H9 (cell line): ENCODE results near the gene FBL. TPM values are rescaled to one million over a fixed set of nuclear protein-coding genes. Genes with fewer than 3 reads are reported as not detected.

ENCODE experiments used
- DNase-seq: peaks from one replicate; pipeline ENCODE4 v3.0.0-alpha.2; 2017
- H2AFZ ChIP-seq: one replicate; pipeline ENCODE4 v1.6.1; 2013; ENCODE audit warnings: mild to moderate bottlenecking, low read length, control low read depth, moderate library complexity
- H2AK5ac ChIP-seq: 2 replicates; pipeline ENCODE4 v1.6.1; 2013; ENCODE audit warnings: low read length, control low read depth, mixed read lengths; ENCODE audit not compliant: insufficient read length
- H2BK120ac ChIP-seq: one replicate; pipeline ENCODE4 v1.6.1; 2013; ENCODE audit warnings: low read depth, mild to moderate bottlenecking, low read length, control low read depth, inconsistent platforms; ENCODE audit not compliant: poor library complexity, severe bottlenecking
- H2BK12ac ChIP-seq: 2 replicates; pipeline ENCODE4 v1.6.1; 2013; ENCODE audit warnings: low read length, control low read depth, mixed read lengths, low read depth; ENCODE audit not compliant: insufficient read length
- H2BK15ac ChIP-seq: 2 replicates; pipeline ENCODE4 v1.6.1; 2013; ENCODE audit warnings: low read depth, low read length, control low read depth
- H2BK20ac ChIP-seq: one replicate; pipeline ENCODE4 v1.6.1; 2013; ENCODE audit warnings: low read depth, mild to moderate bottlenecking, low read length, control low read depth, inconsistent platforms; ENCODE audit not compliant: poor library complexity, severe bottlenecking
- H2BK5ac ChIP-seq: 2 replicates; pipeline ENCODE4 v1.6.1; 2013; ENCODE audit warnings: low read length, control low read depth, mixed read lengths; ENCODE audit not compliant: insufficient read length
- H3K14ac ChIP-seq: 2 replicates; pipeline ENCODE4 v1.6.1; 2013; ENCODE audit warnings: low read length, control low read depth; ENCODE audit not compliant: insufficient read depth
- H3K18ac ChIP-seq: 2 replicates; pipeline ENCODE4 v1.6.1; 2013; ENCODE audit warnings: low read depth, mild to moderate bottlenecking, mixed read lengths, low read length, control low read depth; ENCODE audit not compliant: insufficient read length
- H3K23ac ChIP-seq: 2 replicates; pipeline ENCODE4 v1.6.1; 2013; ENCODE audit warnings: low read length, control low read depth, mixed read lengths, low read depth; ENCODE audit not compliant: insufficient read length
- H3K23me2 ChIP-seq: 2 replicates; pipeline ENCODE4 v1.6.1; 2013; ENCODE audit warnings: low read depth, mild to moderate bottlenecking, mixed read lengths, low read length, control low read depth; ENCODE audit not compliant: insufficient read length, poor library complexity, severe bottlenecking
- H3K27ac ChIP-seq: 2 replicates; pipeline ENCODE4 v1.5.1; 2013; ENCODE audit warnings: low read length, control low read depth, mixed read lengths, low read depth; ENCODE audit not compliant: insufficient read length
- H3K27me3 ChIP-seq: 2 replicates; pipeline ENCODE4 v1.6.1; 2013; ENCODE audit warnings: low read length, control low read depth, inconsistent platforms; ENCODE audit not compliant: insufficient read depth
- H3K4ac ChIP-seq: 2 replicates; pipeline ENCODE4 v1.6.1; 2013; ENCODE audit warnings: low read depth, mild to moderate bottlenecking, control low read depth, inconsistent platforms, low read length, moderate library complexity
- H3K4me1 ChIP-seq: 2 replicates; pipeline ENCODE4 v1.6.1; 2013; ENCODE audit warnings: low read length, control low read depth, inconsistent platforms; ENCODE audit not compliant: insufficient read depth
- H3K4me2 ChIP-seq: 2 replicates; pipeline ENCODE4 v1.6.1; 2013; ENCODE audit warnings: low read length, control low read depth, mixed read lengths; ENCODE audit not compliant: insufficient read length, insufficient read depth
- H3K56ac ChIP-seq: 2 replicates; pipeline ENCODE4 v1.6.1; 2013; ENCODE audit warnings: low read depth, mild to moderate bottlenecking, mixed read lengths, low read length, control low read depth; ENCODE audit not compliant: insufficient read length
- H3K79me1 ChIP-seq: 2 replicates; pipeline ENCODE4 v1.6.1; 2013; ENCODE audit warnings: low read depth, mild to moderate bottlenecking, moderate library complexity, low read length, control low read depth, inconsistent platforms; ENCODE audit not compliant: insufficient read depth, poor library complexity, severe bottlenecking
- H3K79me2 ChIP-seq: 2 replicates; pipeline ENCODE4 v1.6.1; 2013; ENCODE audit warnings: low read length, control low read depth, inconsistent platforms; ENCODE audit not compliant: insufficient read depth
- H3K9ac ChIP-seq: 2 replicates; pipeline ENCODE4 v1.6.1; 2013; ENCODE audit warnings: low read length, control low read depth, mixed read lengths; ENCODE audit not compliant: insufficient read length; ENCODE audit errors: extremely low read depth
- H3K9me3 ChIP-seq: one replicate; pipeline ENCODE4 v1.6.1; 2013; ENCODE audit warnings: low read depth, low read length, inconsistent platforms; ENCODE audit not compliant: control insufficient read depth
- H3T11ph ChIP-seq: one replicate; pipeline ENCODE4 v1.6.1; 2013; ENCODE audit warnings: mild to moderate bottlenecking, low read length, control low read depth, inconsistent platforms
- H4K20me1 ChIP-seq: one replicate; pipeline ENCODE4 v1.6.1; 2013; ENCODE audit not compliant: control insufficient read depth, insufficient read length, insufficient read depth
- H4K5ac ChIP-seq: 2 replicates; pipeline ENCODE4 v1.6.1; 2013; ENCODE audit warnings: low read depth, mild to moderate bottlenecking, mixed read lengths, low read length, control low read depth; ENCODE audit not compliant: insufficient read length
- H4K8ac ChIP-seq: replicated peaks from 2 replicates; pipeline ENCODE4 v1.6.1; 2013; ENCODE audit warnings: low read length, control low read depth, mixed read lengths, low read depth; ENCODE audit not compliant: insufficient read length
- H4K91ac ChIP-seq: 2 replicates; pipeline ENCODE4 v1.6.1; 2013; ENCODE audit warnings: low read depth, mild to moderate bottlenecking, moderate library complexity, mixed read lengths, low read length, control low read depth; ENCODE audit not compliant: insufficient read length
- H3K27ac Mint-ChIP-seq, 3 experiments: 2 replicates in 2 of 3; 3 replicates in 1 of 3; pipeline ENCODE4 v1.8.0; 2020 to 2021; ENCODE audit warnings: mixed read lengths in 3 of 3, mild to moderate bottlenecking in 1 of 3, moderate library complexity in 1 of 3
- H3K27me3 Mint-ChIP-seq: 2 replicates; pipeline ENCODE4 v1.8.0; 2021; ENCODE audit warnings: low read depth, mild to moderate bottlenecking, moderate library complexity, mixed read lengths
- H3K36me3 Mint-ChIP-seq, 3 experiments: 2 replicates in 2 of 3; 3 replicates in 1 of 3; pipeline ENCODE4 v1.8.0; 2020 to 2021; ENCODE audit warnings: low read depth in 3 of 3, mixed read lengths in 3 of 3; ENCODE audit not compliant: insufficient read depth in 1 of 3
- H3K4me1 Mint-ChIP-seq, 2 experiments: 2 replicates each; pipeline ENCODE4 v1.8.0; 2020; ENCODE audit warnings: mixed read lengths in 2 of 2
- H3K4me3 Mint-ChIP-seq, 2 experiments: 2 replicates in 1 of 2; 3 replicates in 1 of 2; pipeline ENCODE4 v1.8.0; 2020 to 2021; ENCODE audit warnings: mild to moderate bottlenecking in 2 of 2, mixed read lengths in 2 of 2, moderate library complexity in 1 of 2
- H3K9me3 Mint-ChIP-seq, 2 experiments: 2 replicates in 1 of 2; 3 replicates in 1 of 2; pipeline ENCODE4 v1.8.0; 2020; ENCODE audit warnings: mild to moderate bottlenecking in 2 of 2, mixed read lengths in 2 of 2, moderate library complexity in 1 of 2
- WGBS: extraction: QIAGEN DNeasy Blood & Tissue Kit; methylation state at CpG from one replicate; pipeline ENCODE4 v1.1.7; 2013; ENCODE audit warnings: missing lambda C conversion rate, low lambda C conversion rate, mixed read lengths; ENCODE audit not compliant: insufficient read length; ENCODE audit errors: extremely low coverage; 5-methylcytosine and 5-hydroxymethylcytosine counted together
- total RNA-seq: library from RNA; stranded (reverse); gene quantifications from 2 replicates; pipeline ENCODE4 v1.2.1, GENCODE V29; 2021
- TF ChIP-seq, protein P1 (sequence below): fragments of 200-600 bp; sonication (generic); conservative IDR thresholded peaks from 3 replicates; pipeline ENCODE4 v1.8.0; 2021; ENCODE audit warnings: antibody characterized with exemption, mild to moderate bottlenecking

FBL gene
- total RNA-seq, 1 experiment from 2014 or later: 625 TPM

DNA sequence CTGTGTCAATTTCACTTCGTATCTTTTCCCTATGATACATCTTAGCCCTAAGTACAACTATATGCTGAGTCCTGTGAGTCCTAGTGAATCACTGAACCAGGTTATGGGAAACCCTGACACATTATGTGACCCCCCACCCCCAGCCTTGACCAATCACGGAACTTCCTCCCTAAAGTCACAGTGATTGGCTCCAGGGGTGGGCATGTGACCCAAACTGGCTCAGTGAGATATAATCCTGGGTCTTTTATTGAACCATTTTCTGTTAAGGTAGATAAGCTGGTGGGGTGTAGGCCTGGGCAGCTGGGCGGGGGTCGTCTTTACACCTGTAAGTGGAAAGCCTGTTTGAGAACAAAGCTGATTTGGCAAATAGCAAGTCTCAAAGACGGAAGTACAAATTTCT, 19.8 kb upstream of the FBL start:
- no peak overlapping the region for H3K4me3 Mint-ChIP-seq
- Histone ChIP-seq H2AK5ac (no peak overlapping the region), H3K56ac (no peak overlapping the region), H3K14ac (no peak overlapping the region), H3K79me1 (no peaks in the 10 kb centered on the region), H3T11ph (no peak overlapping the region), H2BK15ac (no peak overlapping the region), H2BK12ac (no peak overlapping the region), H2AFZ (no peak overlapping the region), H3K18ac (no peak overlapping the region), H3K79me2 (no peaks in the 10 kb centered on the region), H4K5ac (no peak overlapping the region), H3K27ac (no peak overlapping the region), H4K91ac (no peak overlapping the region), H3K27me3 (no peaks in the 10 kb centered on the region), H3K23me2 (no peaks in the 10 kb centered on the region), H3K23ac (no peak overlapping the region), H3K4me1 (no peaks in the 10 kb centered on the region), H3K4me2 (no peak overlapping the region), H4K8ac (no peak overlapping the region), H4K20me1 (no peaks in the 10 kb centered on the region), H3K9ac (no peak overlapping the region), H3K9me3 (no peaks in the 10 kb centered on the region), H2BK5ac (no peak overlapping the region), H3K4ac (no peak overlapping the region), H2BK120ac (no peak overlapping the region), H2BK20ac (no peak overlapping the region)
- H3K36me3 Mint-ChIP-seq: no peaks in the 10 kb centered on the region
- H3K27ac Mint-ChIP-seq: no peak overlapping the region
- DNase-seq: no peak
- H3K27me3 Mint-ChIP-seq: peaks cover 20% of the 10 kb centered on the region
- H3K4me1 Mint-ChIP-seq: peaks cover 7 to 8% of the 10 kb centered on the region in 2 experiments
- H3K9me3 Mint-ChIP-seq: no peaks in the 10 kb centered on the region; a peak in 1 of 5 replicates
- no CpG with 5 or more reads among the region's 5 CpGs for WGBS
- TF ChIP-seq, protein P1, sequence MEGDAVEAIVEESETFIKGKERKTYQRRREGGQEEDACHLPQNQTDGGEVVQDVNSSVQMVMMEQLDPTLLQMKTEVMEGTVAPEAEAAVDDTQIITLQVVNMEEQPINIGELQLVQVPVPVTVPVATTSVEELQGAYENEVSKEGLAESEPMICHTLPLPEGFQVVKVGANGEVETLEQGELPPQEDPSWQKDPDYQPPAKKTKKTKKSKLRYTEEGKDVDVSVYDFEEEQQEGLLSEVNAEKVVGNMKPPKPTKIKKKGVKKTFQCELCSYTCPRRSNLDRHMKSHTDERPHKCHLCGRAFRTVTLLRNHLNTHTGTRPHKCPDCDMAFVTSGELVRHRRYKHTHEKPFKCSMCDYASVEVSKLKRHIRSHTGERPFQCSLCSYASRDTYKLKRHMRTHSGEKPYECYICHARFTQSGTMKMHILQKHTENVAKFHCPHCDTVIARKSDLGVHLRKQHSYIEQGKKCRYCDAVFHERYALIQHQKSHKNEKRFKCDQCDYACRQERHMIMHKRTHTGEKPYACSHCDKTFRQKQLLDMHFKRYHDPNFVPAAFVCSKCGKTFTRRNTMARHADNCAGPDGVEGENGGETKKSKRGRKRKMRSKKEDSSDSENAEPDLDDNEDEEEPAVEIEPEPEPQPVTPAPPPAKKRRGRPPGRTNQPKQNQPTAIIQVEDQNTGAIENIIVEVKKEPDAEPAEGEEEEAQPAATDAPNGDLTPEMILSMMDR: no peak
